HEK293 (cell line): ENCODE data around the gene PLCB1.

ENCODE experiments used
- CTCF ChIA-PET: fragments of 350-600 bp; formaldehyde crosslinking; extraction: SDS; loops from one replicate; lab custom pipeline; 2021; ENCODE audit warnings: antibody characterized with exemption; lab: Yijun Ruan, JAX
- POLR2A ChIA-PET: fragments of 300-600 bp; formaldehyde crosslinking; extraction: SDS; loops from one replicate; lab custom pipeline; 2020; ENCODE audit warnings: antibody characterized with exemption, inconsistent platforms; lab: Yijun Ruan, JAX
- H3K27ac ChIP-seq: fragments of 200-500 bp; sonication (Bioruptor generic); 2 replicates; pipeline ENCODE4 v1.5.1; 2014; ENCODE audit warnings: low read depth, low read length, control low read depth, inconsistent platforms; ENCODE audit errors: extremely low read depth
- H3K36me3 ChIP-seq, 2 experiments: fragments of 200-500 bp in 1 of 2; sonication (Bioruptor generic) in 1 of 2; 1 replicate in 1 of 2; 2 replicates in 1 of 2; pipeline ENCODE4 v1.5.1; 2014 to 2017; ENCODE audit warnings: inconsistent platforms in 2 of 2, low read length in 2 of 2; ENCODE audit not compliant: control insufficient read depth in 2 of 2, insufficient read depth in 1 of 2
- H3K4me1 ChIP-seq: fragments of 200-500 bp; sonication (Bioruptor generic); 2 replicates; pipeline ENCODE4 v1.5.1; 2014; ENCODE audit warnings: mild to moderate bottlenecking, low read length, inconsistent platforms; ENCODE audit not compliant: control insufficient read depth, insufficient read depth
- H3K4me3 ChIP-seq: 2 replicates; pipeline ENCODE4 v1.5.1; 2011; ENCODE audit warnings: low read depth, mild to moderate bottlenecking, control low read depth, low read length, moderate library complexity
- H3K9me3 ChIP-seq: fragments of 200-500 bp; sonication (Bioruptor generic); 2 replicates; pipeline ENCODE4 v1.5.1; 2014; ENCODE audit warnings: low read depth, low read length, inconsistent platforms; ENCODE audit not compliant: control insufficient read depth, insufficient read depth
- MYNN ChIP-seq: fragments of 450-650 bp; formaldehyde crosslinking; IDR thresholded peaks from 2 replicates; pipeline ENCODE4 v1.5.1; 2016; ENCODE audit warnings: missing biosample characterization, missing genetic modification characterization, borderline replicate concordance
- SCRT1 ChIP-seq: fragments of 450-650 bp; formaldehyde crosslinking; IDR thresholded peaks from 2 replicates; pipeline ENCODE4 v1.5.1; 2016; ENCODE audit warnings: missing biosample characterization, missing genetic modification characterization, borderline replicate concordance
- SCRT2 ChIP-seq: fragments of 450-650 bp; formaldehyde crosslinking; IDR thresholded peaks from 2 replicates; pipeline ENCODE4 v1.5.1; 2016; ENCODE audit warnings: missing biosample characterization, missing genetic modification characterization
- TRIM28 ChIP-seq: IDR thresholded peaks from 2 replicates; pipeline ENCODE4 v1.6.1; 2011; ENCODE audit warnings: low read length, control low read depth, borderline replicate concordance
- WT1 ChIP-seq: fragments of 450-650 bp; formaldehyde crosslinking; IDR thresholded peaks from 2 replicates; pipeline ENCODE4 v1.5.1; 2016; ENCODE audit warnings: missing biosample characterization, missing genetic modification characterization
- ZBTB17 ChIP-seq: fragments of 450-650 bp; formaldehyde crosslinking; IDR thresholded peaks from 2 replicates; pipeline ENCODE4 v1.5.1; 2016; ENCODE audit warnings: missing biosample characterization, missing genetic modification characterization
- ZNF174 ChIP-seq: fragments of 450-650 bp; formaldehyde crosslinking; IDR thresholded peaks from 2 replicates; pipeline ENCODE4 v1.5.0; 2017; ENCODE audit warnings: missing biosample characterization, mild to moderate bottlenecking, missing genetic modification characterization
- ZNF18 ChIP-seq: fragments of 450-650 bp; formaldehyde crosslinking; IDR thresholded peaks from 2 replicates; pipeline ENCODE4 v1.5.1; 2016; ENCODE audit warnings: missing biosample characterization, missing genetic modification characterization
- ZNF274 ChIP-seq, 2 experiments: fragments of 200-500 bp in 1 of 2; fragments of 450-650 bp in 1 of 2; sonication (Bioruptor generic) in 1 of 2; formaldehyde crosslinking in 1 of 2; IDR thresholded peaks; 2 replicates each; pipeline versions ENCODE4 v1.5.1 to v1.6.1; 2014 to 2016; ENCODE audit warnings: borderline replicate concordance in 1 of 2, inconsistent platforms in 1 of 2, low read length in 1 of 2, missing biosample characterization in 1 of 2, missing genetic modification characterization in 1 of 2
- ZNF354C ChIP-seq: fragments of 450-650 bp; formaldehyde crosslinking; IDR thresholded peaks from 2 replicates; pipeline ENCODE4 v1.5.1; 2016; ENCODE audit warnings: missing biosample characterization, missing genetic modification characterization, low read depth, borderline replicate concordance
- ZNF37A ChIP-seq: fragments of 450-650 bp; IDR thresholded peaks from 2 replicates; pipeline ENCODE4 v1.5.1; 2018; ENCODE audit warnings: missing biosample characterization, missing genetic modification characterization
- ZNF426 ChIP-seq: fragments of 450-650 bp; formaldehyde crosslinking; IDR thresholded peaks from 2 replicates; pipeline ENCODE4 v1.5.1; 2017; ENCODE audit warnings: missing biosample characterization, missing genetic modification characterization, mild to moderate bottlenecking, inconsistent platforms, moderate library complexity
- ZNF514 ChIP-seq: fragments of 450-650 bp; formaldehyde crosslinking; IDR thresholded peaks from 2 replicates; pipeline ENCODE4 v1.5.1; 2016; ENCODE audit warnings: missing biosample characterization, missing genetic modification characterization
- ZNF548 ChIP-seq: fragments of 450-650 bp; formaldehyde crosslinking; IDR thresholded peaks from 2 replicates; pipeline ENCODE4 v1.5.1; 2016; ENCODE audit warnings: missing biosample characterization, missing genetic modification characterization
- ZNF560 ChIP-seq: fragments of 450-650 bp; formaldehyde crosslinking; IDR thresholded peaks from 2 replicates; pipeline ENCODE4 v1.5.1; 2017; ENCODE audit warnings: missing biosample characterization, missing genetic modification characterization, borderline replicate concordance
- ZNF585B ChIP-seq: fragments of 450-650 bp; formaldehyde crosslinking; IDR thresholded peaks from 2 replicates; pipeline ENCODE4 v1.5.1; 2016; ENCODE audit warnings: missing biosample characterization, missing genetic modification characterization
- ZNF624 ChIP-seq: fragments of 450-650 bp; formaldehyde crosslinking; IDR thresholded peaks from 2 replicates; pipeline ENCODE4 v1.5.1; 2017; ENCODE audit warnings: missing biosample characterization, missing genetic modification characterization
- ZNF629 ChIP-seq: fragments of 450-650 bp; formaldehyde crosslinking; IDR thresholded peaks from 2 replicates; pipeline ENCODE4 v1.5.1; 2017; ENCODE audit warnings: missing biosample characterization, missing genetic modification characterization
- ZNF645 ChIP-seq: fragments of 450-650 bp; formaldehyde crosslinking; IDR thresholded peaks from 2 replicates; pipeline ENCODE4; 2016; ENCODE audit warnings: missing biosample characterization, missing genetic modification characterization
- ZNF660 ChIP-seq: fragments of 450-650 bp; IDR thresholded peaks from 2 replicates; pipeline ENCODE4 v1.5.1; 2018; ENCODE audit warnings: missing biosample characterization, mild to moderate bottlenecking, missing genetic modification characterization
- ZSCAN23 ChIP-seq: fragments of 450-650 bp; formaldehyde crosslinking; IDR thresholded peaks from 2 replicates; pipeline ENCODE4 v1.5.1; 2016; ENCODE audit warnings: missing biosample characterization, missing genetic modification characterization
- ZSCAN30 ChIP-seq: fragments of 450-650 bp; IDR thresholded peaks from 2 replicates; pipeline ENCODE4 v1.5.1; 2018; ENCODE audit warnings: missing biosample characterization, mild to moderate bottlenecking, missing genetic modification characterization, moderate library complexity
- TF ChIP-seq, protein P1 (sequence below): fragments of 450-650 bp; formaldehyde crosslinking; IDR thresholded peaks from 2 replicates; pipeline ENCODE4 v1.5.1; 2016; ENCODE audit warnings: missing biosample characterization, missing genetic modification characterization
- TF ChIP-seq, protein P2 (sequence below): fragments of 450-650 bp; formaldehyde crosslinking; IDR thresholded peaks from 2 replicates; pipeline ENCODE4 v1.5.1; 2016; ENCODE audit warnings: missing biosample characterization, missing genetic modification characterization

PLCB1 gene

GRCh38 chr20:8360035-8360434, 228.0 kb downstream of the PLCB1 start (continued):
- TF ChIP-seq ZSCAN30 (tag by site-specific recombination) (no peak), ZSCAN23 (no peak)
- TF ChIP-seq, protein P1, sequence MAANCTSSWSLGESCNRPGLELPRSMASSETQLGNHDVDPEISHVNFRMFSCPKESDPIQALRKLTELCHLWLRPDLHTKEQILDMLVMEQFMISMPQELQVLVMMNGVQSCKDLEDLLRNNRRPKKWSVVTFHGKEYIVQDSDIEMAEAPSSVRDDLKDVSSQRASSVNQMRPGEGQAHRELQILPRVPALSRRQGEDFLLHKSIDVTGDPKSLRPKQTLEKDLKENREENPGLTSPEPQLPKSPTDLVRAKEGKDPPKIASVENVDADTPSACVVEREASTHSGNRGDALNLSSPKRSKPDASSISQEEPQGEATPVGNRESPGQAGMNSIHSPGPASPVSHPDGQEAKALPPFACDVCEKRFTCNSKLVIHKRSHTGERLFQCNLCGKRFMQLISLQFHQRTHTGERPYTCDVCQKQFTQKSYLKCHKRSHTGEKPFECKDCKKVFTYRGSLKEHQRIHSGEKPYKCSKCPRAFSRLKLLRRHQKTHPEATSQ, result no peak

DNA sequence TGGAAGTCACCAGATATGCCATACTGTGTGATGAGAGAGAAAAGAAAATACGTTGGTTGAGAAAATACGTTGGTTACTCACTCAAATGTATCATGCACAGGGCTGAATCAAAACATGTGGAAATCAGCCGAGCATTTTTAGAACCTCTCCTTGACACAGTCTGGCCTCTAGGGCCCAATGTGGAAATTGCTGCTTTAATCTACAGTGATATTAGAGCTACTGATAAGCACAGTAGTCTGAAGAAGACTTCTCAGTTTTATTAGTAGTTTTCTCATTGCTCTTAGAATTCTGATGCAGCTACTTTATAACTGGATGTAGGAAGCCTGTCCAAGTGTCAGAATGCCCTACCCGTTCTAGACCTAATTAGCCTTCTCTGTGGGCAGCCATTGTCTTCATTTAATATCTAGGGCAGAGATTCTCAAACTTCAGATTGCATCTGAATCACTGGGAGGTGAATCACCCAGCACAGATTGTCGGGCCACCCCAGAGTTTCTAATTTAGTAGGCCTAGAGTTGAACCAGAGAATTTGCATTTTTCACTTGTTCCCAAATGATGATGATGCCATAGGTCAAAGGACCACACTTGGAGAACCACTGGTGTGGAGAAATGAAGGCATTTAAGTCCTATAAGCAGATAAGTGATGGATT, 229.1 kb downstream of the PLCB1 start:
- ChIA-PET POLR2A (no interaction called here), CTCF (interaction anchor here (0.9 to 1.3 kb wide), 3 partner anchors 14 to 29 kb away, joined by 3 to 5 read pairs (median 5); no protein-coding TSS in a partner anchor)
- TF ChIP-seq ZNF548 (tag by site-specific recombination) (no peak), WT1 (no peak), ZNF660 (tag by site-specific recombination) (no peak), ZBTB17 (tag by site-specific recombination) (no peak), ZNF624 (tag by site-specific recombination) (no peak), ZNF629 (tag by site-specific recombination) (no peak)
- H3K4me3 ChIP-seq, result no peak overlapping the region
- no peaks in the 10 kb centered on the region; the same call in 1 of the 2 replicates for H3K4me1 ChIP-seq
- no peaks in the 10 kb centered on the region for H3K36me3 ChIP-seq
- no peak overlapping the region for H3K27ac ChIP-seq
- H3K9me3 ChIP-seq, result no peaks in the 10 kb centered on the region

DNA sequence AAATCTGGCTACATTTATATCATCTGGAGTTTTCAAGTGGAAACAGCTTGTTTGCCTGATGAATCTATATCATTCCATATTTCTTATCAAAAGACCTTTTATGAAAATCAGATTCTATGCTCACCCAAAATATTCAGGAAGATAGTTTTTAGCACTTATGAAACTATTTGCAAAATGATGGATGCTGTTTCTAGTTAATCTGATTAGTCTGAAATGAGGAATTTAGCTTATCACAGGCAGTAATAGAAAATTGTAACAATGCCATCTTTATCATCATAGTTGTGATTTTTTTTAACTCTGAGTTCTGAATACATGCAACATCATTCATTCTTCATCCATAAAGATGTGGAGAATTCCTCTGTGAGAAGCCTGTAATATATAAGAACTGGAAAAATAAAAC, 229.7 kb downstream of the PLCB1 start:
- Histone ChIP-seq H3K4me1 (no peaks in the 10 kb centered on the region; the same call in 1 of the 2 replicates), H3K36me3 (no peaks in the 10 kb centered on the region), H3K9me3 (no peaks in the 10 kb centered on the region), H3K27ac (no peak overlapping the region), H3K4me3 (no peak overlapping the region)
- POLR2A ChIA-PET, result no interaction called here
- CTCF ChIA-PET, result interaction anchor here (0.9 to 1.2 kb wide), 2 partner anchors 21 to 28 kb away, joined by 3 to 5 read pairs; no protein-coding TSS in a partner anchor
- TF ChIP-seq TRIM28 (no peak), SCRT1 (tag by site-specific recombination) (no peak), ZNF585B (tag by site-specific recombination) (no peak), ZNF18 (no peak), ZNF274 (IDR thresholded peaks at IDR 0.05; ENCODE audit: low read length) (no peak), ZNF274 (tag by site-specific recombination; IDR thresholded peaks at IDR 0.05; ENCODE audit: borderline replicate concordance) (no peak)

GRCh38 chr20:8362457-8362856, 230.4 kb downstream of the PLCB1 start:
- no peak overlapping the region for H3K4me3 ChIP-seq
- POLR2A ChIA-PET, result no interaction called here
- H3K36me3 ChIP-seq, result no peaks in the 10 kb centered on the region
- CTCF ChIA-PET, result interaction anchor here (1.2 kb wide), 1 partner anchor 20 kb away, joined by 3 read pairs; no protein-coding TSS in a partner anchor
- H3K9me3 ChIP-seq, result no peaks in the 10 kb centered on the region
- no peak overlapping the region for H3K27ac ChIP-seq
- H3K4me1 ChIP-seq, result no peaks in the 10 kb centered on the region; the same call in 1 of the 2 replicates
- TF ChIP-seq MYNN (tag by site-specific recombination) (no peak), ZSCAN30 (tag by site-specific recombination) (no peak), ZNF354C (tag by site-specific recombination) (no peak), ZNF174 (tag by site-specific recombination) (no peak), ZNF426 (no peak), ZNF645 (tag by site-specific recombination) (no peak), SCRT2 (tag by site-specific recombination) (no peak), ZNF37A (tag by site-specific recombination) (no peak), ZNF560 (tag by site-specific recombination) (no peak), ZNF514 (no peak)
- TF ChIP-seq, protein P2, sequence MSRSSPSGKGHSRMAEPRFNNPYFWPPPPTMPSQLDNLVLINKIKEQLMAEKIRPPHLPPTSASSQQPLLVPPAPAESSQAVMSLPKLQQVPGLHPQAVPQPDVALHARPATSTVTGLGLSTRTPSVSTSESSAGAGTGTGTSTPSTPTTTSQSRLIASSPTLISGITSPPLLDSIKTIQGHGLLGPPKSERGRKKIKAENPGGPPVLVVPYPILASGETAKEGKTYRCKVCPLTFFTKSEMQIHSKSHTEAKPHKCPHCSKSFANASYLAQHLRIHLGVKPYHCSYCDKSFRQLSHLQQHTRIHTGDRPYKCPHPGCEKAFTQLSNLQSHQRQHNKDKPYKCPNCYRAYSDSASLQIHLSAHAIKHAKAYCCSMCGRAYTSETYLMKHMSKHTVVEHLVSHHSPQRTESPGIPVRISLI (tag by site-specific recombination), result no peak
